ENCODE results near the gene MYO1H.
"Not testable (repeated sequence)": the region's sequence is repeated elsewhere in the genome, so short reads cannot be mapped to it uniquely, and the experiment has no call there.

The MYO1H gene

DNA sequence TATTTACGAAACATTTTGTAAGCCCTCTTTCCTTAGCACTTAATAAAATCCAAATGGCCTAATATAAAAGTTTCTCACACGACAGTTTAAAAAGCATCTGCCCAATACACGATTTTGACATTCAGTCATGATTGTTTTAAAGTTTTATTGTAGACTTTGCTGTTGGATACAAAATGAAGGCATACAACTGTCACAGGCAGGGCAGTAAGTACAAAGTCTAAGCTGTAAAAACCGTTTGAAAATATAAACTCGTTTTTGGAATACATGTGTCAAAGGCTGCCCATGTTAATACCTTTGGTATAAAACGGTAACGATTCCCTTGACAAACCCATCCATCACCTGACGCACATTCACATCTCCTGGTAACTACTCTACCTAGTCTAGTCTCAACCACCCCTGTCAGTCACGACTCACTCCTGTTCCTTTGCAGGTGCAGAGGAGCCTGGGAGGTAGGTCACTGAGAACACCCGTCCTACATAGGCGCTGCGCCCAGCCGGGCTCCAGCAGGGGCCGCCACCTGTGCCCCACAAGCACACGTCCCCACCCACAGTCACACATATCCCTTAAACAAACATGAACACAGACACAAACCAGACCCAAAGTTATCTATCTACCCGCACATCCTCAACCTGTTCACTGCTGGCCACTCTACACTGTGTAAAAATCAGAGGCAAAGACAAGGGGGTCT is 102.3 kb downstream of the MYO1H start:
- no peak for DNase-seq

DNA sequence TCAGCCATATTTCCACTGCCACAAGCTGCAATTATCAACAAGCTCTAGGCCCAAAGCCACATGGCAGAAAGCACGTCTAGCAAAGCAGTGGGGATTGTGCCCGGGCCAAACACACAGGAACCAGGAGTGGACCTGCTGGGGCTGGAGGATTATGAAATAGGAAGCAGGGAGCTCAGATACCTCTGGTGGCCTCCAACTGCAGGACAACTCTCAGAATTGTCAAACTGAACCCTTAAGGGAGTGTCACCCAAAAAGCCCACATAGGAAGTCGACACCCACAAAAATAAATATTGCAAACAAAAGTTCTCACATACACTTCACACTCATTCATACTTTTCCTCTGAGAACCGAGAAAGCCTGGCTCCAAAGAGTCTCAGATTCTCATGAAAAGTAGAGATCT is 103.3 kb downstream of the MYO1H start:
- DNase-seq, result no peak

DNA sequence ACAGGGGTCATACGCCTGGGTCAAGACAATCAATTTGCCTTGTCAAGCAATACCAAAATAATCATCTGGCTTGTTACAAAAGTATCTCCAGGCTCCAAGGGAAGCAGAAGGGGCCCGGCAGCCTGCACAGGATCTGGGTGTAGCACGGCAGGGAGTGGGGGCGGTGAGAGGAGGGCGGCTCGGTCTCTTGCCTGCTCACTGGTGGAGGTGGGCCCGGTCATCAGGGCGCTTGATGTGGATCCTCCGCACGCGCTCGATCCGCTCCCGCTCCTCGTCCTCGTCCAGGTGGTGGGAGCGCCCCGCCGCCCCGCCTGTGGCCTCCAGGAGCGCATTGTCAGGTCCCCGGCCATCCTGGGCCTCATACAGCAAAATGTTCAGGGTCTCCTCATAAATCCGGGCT is 103.7 kb downstream of the MYO1H start:
- DNase-seq, result no peak

DNA sequence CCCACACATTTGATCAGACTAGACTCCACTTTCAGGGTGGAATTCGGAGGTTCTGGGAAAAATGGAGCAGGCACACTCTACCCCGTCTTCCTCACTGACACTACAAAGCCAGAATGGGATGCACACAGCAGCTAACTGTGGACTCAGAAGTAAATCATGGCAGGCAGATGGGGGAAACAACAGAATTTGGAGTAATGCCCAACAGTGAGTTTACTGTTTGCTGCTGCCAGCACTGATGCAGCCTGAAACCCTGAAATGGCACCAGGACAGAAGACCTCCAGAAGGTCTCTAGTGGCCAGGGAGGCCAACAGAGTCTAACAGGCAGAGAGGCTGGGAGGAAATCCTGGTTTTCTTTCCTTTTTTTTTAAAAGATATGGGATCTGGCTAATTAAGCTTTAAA is 104.8 kb downstream of the MYO1H start:
- DNase-seq, result no peak

DNA sequence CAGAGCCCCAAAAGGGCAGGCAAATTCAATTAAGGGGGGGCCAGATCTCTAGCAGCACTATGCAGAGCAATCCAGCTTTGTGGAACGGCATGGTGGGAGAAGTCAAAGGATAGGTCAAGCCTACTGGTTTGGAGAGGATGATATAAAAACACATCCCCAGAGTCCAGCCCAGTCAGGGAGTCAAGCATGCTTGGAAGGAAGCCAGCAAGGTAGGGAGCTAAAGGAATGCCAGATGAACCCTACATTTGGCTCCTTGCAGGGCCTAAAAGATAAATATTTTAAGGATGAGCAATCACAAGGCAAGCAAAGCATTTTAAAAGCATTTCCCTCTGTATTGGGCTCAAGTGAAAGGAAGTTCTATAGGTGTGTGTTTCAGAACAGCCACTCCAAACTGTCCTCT is 108.0 kb downstream of the MYO1H start:
- no peak for DNase-seq

DNA sequence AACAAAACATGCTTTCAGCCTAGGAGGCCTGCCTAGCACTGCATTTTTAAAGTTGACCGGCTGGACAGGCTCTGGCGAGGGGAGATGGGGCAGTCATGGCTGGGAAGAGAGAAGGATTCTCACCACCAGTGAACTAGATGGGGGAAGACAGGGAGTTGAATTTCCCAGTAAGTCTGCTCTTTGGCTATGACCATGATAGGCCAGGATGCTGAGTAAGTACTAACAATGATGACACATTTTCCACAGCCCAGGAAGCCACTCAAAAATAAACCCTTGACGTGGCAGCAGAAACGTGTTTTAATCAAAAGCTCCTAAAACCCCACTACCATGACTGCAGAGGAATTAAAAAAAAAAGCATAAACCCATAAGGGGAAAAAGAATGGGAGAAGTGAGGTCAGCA is 110.4 kb downstream of the MYO1H start:
- no peak for DNase-seq

DNA sequence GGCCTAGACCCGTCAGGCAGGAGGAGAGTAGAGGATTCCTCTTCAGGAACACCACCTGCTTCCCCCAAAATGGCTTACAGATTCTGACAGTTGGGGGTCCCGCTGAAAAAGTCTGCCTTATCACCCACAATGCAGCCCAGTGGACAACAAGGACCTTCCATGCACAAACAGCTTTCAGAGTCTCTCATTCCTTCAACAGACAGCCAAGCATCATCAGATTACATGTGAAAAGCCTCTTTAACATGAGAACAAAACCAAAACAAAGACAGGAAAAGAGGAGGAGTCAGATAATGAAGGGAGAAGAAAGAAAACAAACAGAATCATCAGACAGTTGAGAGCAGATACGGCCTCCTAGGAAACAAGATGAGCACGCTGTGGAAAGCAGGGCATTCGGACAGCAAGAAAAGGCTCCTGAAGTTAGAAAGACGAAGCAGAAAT is 111.1 kb downstream of the MYO1H start:
- no peak for DNase-seq

DNA sequence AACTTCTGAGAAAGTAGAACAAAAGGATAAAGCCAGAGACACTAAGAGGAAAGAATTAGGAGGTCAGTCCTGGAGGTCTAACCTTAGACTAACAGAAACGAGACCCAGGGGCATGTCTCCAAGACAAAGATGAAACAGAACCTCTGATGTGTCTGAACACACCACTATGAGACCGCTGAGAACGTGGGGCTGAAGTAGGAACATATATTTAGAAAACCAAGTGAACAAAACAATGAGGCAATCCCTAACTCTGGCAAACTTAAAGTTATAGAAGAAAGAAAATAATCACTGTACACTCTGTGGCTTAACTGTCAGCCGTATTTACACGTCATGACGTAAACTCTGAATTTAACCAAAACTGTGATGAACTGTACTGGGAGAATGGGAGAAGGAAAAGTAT is 111.5 kb downstream of the MYO1H start:
- DNase-seq, result no peak

DNA sequence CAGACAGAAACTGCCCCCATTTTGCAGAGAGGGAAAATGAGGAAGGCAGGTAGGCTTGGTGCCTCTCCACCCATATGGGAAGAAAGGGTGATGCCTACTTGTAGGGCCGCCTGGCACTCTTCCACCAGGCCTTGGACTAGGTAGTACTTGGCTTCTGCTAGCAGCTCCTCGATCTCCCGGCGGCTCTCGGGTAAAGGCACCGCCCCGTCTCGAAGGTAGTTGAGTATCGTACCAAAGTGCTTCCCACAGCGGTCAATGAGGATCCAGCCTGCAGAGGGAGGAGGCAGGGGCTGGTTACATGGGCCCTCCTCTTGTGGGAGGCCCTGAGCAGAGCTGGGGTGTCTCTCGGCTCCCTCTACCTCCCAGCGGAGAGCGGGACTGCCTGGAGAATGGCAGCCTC is 112.8 kb downstream of the MYO1H start:
- no peak for DNase-seq

DNA sequence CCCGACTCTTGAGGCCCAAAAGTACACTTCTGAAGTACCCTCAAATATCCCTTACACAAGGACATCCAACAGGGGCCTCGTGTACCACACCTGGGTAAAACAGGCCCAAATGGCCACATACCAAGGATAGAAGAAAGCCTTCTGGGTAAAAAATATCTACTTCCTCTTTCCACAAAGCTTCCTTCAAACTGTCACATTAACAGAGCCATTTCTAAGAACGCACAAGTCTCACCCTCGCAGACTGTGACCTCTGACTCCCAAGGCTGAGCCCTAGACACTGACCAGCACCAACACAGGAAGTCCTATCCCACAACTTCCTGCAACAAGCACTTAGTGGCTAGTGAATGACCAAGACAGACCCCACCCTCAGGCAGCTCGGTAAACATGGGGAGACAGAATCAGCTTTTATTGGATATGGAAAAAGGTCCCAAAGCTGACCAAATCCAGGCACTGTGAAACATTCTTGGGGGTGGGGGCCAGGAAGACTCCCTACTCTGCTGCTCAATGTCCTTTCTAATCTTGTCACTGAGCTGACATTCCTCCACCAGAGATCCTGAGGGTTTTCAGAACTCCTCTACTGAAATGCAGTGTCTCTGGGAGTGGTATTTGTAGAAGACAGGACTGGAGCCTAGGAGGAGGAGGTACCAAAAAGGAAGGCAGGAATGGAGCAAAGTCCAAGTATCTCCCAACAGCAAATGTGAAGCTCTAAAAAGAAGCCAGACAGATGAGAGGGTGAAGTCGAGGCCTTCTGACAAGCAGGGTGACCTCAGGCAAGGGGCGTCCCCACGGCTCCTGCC is 113.5 kb downstream of the MYO1H start:
- DNase-seq, result peak; percentile 33

DNA sequence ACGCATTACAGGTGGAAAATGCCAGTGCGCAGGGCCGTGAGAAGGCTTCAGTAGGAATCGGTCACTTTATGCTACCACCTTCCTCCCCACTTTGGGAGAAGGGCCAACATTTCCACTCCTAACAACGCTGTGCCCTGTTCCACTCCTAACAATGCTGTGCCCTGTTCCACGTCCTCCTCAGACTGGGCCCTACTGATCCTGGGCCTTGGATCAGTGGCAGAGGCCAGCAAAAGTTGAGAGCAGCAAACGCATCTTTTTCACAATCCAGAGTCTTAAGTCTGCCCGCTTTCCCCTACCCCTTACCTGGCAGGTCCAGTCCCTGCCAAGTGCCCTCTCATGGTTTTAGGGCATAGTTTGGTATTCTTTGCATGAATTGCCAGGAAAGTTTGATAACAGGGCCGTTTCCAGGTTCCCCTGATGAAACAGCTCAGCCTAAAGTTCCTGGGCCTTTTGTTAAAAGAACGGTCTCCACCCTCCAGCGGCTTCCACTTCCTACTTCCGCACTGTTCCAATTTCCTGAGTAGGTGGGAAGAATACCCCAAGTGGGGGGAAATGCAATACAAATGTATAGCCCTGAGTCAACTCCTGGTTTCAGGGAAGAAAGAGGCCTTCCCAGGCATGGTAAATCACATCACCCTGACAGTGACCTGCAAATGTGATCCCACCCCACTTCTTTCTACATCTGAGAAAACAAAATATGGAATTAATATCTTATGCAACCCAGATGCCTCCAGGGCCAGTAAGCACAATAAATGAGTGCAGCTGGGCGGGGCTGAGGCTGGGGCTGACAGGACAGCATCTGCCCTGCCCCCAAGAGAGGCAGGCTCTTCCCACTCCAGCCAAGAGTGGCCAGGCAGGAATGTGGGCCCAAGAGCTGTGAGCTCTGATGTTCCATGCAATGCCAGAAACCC is 114.4 kb downstream of the MYO1H start:
- no peak for DNase-seq

DNA sequence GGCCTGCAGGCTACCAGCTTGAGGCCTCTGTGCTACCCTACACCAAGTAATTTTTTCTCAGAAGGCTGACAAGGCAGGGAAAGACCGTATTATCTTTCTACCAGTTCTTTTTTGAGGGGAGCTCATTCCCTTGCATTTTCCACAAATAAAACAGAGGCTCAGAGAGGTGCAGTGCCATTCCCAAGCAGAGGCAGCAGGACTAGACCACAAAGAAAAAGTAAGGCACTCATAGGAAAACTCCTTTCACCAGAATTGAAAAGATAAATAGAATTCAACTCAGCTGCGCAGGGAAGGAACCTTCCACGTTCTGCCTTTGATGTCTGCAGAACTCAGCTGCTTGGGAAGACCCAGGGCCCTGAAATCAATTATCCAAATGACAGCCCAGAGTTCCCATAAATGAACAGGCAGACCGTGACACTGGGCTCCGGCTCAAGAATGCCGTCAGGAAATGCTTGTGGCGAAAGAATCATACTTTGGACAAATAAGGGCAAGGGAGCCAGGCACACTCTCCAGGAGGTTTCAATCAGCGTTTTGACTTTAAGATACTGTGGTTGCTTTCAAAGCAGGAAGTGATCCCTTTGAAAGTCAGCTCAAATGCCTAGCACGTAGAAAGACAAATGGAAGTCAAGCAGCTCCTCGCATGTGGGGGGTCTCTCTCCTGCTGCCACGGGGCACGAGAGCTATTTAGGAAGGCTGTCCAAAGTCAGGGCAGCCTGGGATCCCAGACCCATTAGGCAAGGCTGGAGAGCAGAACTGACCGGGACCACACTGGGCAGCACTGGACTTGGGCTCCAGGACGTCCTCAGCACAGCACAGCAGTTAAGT is 115.4 kb downstream of the MYO1H start:
- no peak for DNase-seq

DNA sequence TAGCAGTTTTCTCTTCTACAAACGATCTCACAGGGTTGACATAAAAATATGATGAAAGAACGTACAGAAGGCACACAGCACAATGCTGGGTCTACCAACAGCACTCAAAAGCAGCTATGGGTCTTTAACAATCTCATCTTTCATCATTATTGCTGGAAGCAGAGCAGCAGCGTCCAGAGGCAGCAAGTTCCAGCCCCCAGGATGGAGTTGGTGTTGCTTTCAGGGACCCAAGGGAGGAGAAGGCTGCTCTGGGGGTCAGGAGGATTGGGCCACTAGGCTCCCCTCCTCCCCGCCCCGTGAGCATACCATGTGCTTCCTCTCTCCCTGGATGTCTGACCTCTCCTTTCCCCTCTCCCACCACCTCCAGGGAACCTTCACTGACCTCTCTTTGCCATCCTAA is 116.1 kb downstream of the MYO1H start:
- no peak for DNase-seq

DNA sequence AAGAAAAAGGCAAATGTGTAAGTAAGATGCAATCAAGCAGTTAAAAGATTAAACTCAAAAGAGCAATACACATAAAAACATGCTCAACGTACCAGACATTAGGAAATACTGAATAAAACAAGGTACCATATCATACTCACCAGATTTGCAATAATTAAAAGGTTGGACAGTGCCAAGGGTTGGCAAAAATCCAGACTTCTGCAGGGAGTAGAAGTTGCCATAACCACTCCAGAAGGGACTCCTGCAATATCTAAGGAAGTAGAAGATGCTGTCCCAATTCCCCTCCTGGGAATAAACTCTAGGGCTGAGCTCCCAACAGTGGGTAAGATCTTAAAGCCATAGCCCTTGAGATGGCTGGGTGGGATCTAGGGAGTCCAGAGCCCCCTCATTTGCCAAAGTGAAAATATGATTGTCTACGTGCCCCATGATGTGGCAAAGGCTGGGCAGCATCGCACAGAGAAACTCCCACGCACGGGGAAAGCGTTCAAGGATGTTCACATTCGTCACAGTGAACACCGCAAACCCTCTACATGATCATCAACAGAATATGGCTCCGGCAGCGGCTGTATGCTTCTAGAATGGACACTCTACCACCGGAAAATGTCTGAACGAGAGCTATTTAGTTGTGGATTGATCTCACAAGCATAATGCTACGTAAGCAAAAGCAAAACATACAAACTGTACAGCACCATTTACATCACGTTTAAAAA is 117.1 kb downstream of the MYO1H start:
- DNase-seq, result no peak

DNA sequence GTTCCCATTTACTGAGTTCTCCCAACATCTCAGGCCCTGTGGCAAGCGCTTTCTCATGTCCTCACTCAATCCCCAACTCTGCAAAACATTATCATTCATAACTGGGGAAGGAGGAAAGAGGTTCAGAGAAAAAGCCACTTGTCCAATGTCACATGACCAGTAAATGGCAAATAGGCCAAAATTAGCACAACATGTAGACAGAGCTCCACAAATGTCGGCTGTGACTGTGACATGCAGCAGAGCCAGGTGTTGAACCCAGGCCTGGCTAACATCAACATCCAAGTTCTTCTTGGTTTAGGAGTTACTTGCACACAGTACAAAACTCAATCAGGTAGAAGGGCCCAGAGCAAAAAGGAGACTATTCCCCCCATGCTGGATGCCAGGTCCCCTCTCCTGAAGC is 118.6 kb downstream of the MYO1H start:
- no peak for DNase-seq

DNA sequence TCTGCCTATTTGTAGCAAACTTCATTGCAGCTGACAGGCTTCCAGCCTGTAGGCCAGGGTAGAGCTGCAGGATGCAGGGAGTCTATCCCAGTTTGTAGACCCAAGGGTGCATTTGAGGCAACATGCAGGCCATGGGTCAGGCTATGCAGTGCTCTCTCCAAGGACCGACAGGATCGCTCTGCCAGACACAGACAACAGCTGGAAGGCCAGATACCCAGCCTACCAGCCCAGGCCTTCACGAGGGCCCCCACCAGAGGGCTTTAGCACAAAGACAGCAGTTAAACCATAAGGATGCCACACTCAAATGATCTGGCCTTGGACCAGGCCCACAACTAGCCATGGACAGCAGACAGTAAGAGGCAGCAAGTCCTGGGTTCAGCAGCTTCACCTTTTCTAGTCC is 119.1 kb downstream of the MYO1H start:
- no peak for DNase-seq

DNA sequence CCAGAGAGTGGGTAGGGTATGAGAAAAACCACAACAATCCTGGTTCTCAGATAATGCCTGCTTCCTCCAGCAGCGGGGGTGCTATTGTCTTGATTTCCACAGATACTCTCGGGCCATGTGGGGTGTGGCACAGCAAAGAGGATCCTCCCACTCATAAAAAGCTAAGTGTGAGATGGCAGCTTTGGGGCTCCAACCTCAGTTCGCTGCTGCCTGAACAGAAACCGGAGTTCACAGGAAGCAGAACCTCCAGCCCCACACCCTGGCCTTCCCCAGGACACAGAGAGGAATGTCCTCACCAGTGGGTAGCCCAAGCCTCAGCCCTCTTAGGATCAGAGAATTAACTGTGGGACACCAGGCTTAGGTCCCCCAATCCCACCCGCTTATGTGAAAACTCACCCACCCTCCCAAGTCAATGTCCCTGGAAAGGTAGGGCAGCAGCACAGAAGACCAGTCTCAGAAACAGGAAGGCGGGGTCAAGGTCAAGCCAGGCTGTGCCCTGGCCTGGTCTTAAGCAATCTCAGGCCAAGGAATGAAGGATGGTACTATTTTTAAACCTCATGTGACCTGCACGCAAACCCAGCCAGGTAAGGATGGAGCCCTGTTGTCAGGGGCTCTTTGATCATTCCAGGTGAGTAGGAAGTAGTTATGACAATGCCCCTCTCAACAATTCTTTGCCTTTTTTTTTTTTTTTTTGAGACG is 120.4 kb downstream of the MYO1H start:
- DNase-seq, result no peak

DNA sequence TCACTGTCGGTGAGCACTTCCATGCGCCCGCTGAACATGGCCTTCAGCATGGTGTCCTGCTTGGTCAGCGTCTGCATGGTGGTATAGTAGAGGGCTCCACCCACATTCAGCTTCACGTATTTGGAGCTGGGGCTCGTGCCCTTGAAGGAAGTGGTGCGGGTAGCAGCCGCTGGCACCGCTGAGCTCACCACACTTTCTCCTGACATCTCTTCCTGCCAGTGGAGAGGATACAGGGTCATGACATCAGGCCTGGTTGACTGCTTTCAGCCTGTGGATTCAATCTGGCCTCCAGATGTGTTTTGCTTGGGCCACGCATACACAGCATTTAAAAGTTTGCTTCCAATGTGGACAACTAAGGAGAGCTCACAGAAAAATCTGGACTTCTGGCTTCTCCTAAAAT is 121.8 kb downstream of the MYO1H start:
- DNase-seq, result no peak

DNA sequence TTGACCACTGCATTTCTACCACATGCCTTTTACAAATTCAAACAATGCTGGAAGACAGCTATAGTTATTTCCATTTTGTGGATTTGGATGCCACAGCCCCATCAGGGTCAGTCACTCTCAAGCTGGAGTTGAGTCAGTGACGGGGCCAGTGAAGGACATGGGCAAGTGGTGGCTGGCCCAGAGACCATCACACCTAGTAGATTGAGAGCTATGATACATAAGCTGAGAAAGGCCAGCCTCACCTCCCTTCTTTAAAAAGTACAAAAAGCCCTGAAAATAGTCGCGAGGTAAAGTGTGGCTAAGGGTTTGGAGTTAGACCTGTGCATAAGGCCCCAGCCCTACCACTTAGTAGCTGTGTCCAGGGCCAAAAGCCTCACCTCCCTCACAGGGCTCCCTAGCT is 125.3 kb downstream of the MYO1H start:
- DNase-seq, result no peak

DNA sequence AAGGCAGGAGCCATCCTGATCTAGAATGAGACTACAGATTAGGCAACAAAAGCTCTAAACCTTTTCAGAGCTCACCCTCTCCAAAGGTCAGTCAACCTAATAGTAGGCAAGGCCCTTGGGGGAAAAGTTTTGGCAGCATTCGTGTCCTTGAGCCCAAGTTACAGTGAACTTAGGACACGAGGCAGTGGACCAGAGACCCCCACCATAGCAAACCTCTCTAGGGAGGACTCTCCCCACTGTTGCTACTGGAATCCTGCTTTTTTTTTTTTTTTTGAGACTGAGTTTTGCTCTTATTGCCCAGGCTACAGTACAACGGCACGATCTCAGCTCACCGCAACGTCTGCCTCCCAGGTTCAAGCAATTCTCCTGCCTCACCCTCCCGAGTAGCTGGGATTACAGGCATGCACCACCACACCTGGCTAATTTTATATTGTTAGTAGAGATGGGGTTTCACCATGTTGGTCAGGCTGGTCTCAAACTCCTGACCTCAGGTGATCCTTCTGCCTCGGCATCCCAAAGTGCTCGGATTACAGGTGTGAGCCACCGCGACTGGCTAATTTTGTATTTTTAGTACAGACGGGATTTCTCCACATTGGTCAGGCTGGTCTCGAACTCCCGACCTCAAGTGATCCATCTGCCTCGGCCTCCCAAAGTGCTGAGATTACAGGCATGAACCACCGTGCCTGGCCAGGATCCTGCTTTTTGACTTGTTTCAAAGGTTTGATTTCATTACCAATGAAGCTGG is 126.0 kb downstream of the MYO1H start:
- not testable (repeated sequence) for DNase-seq

DNA sequence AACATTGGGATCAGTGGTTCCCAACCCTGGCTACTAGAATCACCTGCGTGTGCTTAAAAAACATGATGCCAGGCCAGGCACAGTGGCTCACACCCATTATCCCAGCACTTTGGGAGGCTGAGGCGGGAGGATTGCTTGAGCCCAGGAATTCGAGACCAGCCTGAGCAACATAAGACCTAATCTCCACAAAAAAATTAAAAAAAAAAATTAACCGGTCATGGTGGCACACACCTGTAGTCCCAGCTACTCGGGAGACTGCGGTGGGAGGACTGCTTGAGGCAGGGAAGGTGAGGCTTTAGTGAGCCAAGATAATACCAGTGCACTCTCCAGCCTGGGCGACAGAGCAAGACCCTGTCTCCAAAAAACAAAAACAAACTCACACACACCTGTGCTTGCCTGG is 127.4 kb downstream of the MYO1H start:
- DNase-seq, result no peak

Measured in CD4-positive, alpha-beta T cell treated with Interferon gamma for 1 hour (primary cell).